ENCODE results near the gene ULK3.

DNA sequence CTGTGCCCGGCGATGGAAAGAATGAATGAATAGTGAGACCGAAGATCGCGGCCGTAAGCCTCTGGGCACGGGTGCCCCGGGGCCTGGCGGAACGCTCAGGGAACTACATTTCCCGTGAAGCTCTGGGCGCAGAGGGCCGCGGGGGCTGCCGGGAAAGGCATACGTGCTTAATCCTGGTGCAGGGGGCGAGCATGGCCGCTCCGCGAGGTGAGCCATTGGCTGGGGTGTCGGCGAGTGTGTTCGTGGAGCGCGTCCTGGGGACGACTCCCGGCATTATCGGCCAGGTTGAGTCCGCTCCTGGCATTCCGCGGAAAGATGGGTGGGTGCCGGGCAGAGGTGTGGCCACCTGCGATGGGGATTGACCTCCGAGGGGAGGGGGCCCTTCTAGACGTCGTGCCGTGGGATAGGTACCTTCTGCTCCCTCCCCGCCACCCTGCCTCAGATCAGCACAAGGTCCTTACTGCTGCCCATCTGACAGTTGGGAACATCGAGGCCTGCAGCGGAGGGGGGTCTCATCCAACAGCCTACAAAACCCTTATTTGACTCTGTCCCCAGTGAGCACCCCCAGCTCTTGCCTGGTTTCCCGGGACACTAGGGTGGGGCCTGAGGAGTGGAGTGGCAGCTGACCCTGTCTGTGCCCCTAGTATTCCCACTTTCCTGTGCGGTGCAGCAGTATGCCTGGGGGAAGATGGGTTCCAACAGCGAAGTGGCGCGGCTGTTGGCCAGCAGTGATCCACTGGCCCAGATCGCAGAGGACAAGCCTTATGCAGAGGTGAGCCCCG lies 47.1 kb upstream of the ULK3 start, which contains the start of gene MPI:
- TF ChIP-seq, protein P1, sequence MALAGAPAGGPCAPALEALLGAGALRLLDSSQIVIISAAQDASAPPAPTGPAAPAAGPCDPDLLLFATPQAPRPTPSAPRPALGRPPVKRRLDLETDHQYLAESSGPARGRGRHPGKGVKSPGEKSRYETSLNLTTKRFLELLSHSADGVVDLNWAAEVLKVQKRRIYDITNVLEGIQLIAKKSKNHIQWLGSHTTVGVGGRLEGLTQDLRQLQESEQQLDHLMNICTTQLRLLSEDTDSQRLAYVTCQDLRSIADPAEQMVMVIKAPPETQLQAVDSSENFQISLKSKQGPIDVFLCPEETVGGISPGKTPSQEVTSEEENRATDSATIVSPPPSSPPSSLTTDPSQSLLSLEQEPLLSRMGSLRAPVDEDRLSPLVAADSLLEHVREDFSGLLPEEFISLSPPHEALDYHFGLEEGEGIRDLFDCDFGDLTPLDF (CRISPR knock-in tag; IDR thresholded peaks at IDR 0.05), result no peak
- TF ChIP-seq, protein P2, sequence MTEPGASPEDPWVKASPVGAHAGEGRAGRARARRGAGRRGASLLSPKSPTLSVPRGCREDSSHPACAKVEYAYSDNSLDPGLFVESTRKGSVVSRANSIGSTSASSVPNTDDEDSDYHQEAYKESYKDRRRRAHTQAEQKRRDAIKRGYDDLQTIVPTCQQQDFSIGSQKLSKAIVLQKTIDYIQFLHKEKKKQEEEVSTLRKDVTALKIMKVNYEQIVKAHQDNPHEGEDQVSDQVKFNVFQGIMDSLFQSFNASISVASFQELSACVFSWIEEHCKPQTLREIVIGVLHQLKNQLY (CRISPR knock-in tag; IDR thresholded peaks at IDR 0.05), result no peak
- TF ChIP-seq, protein P3, sequence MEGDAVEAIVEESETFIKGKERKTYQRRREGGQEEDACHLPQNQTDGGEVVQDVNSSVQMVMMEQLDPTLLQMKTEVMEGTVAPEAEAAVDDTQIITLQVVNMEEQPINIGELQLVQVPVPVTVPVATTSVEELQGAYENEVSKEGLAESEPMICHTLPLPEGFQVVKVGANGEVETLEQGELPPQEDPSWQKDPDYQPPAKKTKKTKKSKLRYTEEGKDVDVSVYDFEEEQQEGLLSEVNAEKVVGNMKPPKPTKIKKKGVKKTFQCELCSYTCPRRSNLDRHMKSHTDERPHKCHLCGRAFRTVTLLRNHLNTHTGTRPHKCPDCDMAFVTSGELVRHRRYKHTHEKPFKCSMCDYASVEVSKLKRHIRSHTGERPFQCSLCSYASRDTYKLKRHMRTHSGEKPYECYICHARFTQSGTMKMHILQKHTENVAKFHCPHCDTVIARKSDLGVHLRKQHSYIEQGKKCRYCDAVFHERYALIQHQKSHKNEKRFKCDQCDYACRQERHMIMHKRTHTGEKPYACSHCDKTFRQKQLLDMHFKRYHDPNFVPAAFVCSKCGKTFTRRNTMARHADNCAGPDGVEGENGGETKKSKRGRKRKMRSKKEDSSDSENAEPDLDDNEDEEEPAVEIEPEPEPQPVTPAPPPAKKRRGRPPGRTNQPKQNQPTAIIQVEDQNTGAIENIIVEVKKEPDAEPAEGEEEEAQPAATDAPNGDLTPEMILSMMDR (IDR thresholded peaks at IDR 0.05), result no peak
- TF ChIP-seq TP53 (CRISPR knock-in tag; IDR thresholded peaks at IDR 0.05), result 0 out of 2 replicates have a peak, but pooled peaks have one; percentile 68
- TF ChIP-seq, protein P4, sequence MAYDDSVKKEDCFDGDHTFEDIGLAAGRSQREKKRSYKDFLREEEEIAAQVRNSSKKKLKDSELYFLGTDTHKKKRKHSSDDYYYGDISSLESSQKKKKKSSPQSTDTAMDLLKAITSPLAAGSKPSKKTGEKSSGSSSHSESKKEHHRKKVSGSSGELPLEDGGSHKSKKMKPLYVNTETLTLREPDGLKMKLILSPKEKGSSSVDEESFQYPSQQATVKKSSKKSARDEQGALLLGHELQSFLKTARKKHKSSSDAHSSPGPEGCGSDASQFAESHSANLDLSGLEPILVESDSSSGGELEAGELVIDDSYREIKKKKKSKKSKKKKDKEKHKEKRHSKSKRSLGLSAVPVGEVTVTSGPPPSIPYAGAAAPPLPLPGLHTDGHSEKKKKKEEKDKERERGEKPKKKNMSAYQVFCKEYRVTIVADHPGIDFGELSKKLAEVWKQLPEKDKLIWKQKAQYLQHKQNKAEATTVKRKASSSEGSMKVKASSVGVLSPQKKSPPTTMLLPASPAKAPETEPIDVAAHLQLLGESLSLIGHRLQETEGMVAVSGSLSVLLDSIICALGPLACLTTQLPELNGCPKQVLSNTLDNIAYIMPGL (CRISPR knock-in tag; IDR thresholded peaks at IDR 0.05), result no peak
- no peak for TF ChIP-seq JUN (CRISPR knock-in tag; IDR thresholded peaks at IDR 0.05)
- TF ChIP-seq, protein P5, sequence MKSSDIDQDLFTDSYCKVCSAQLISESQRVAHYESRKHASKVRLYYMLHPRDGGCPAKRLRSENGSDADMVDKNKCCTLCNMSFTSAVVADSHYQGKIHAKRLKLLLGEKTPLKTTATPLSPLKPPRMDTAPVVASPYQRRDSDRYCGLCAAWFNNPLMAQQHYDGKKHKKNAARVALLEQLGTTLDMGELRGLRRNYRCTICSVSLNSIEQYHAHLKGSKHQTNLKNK (CRISPR knock-in tag; IDR thresholded peaks at IDR 0.05), result no peak
- TF ChIP-seq, protein P6, sequence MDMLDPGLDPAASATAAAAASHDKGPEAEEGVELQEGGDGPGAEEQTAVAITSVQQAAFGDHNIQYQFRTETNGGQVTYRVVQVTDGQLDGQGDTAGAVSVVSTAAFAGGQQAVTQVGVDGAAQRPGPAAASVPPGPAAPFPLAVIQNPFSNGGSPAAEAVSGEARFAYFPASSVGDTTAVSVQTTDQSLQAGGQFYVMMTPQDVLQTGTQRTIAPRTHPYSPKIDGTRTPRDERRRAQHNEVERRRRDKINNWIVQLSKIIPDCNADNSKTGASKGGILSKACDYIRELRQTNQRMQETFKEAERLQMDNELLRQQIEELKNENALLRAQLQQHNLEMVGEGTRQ (CRISPR knock-in tag; IDR thresholded peaks at IDR 0.05), result peak; percentile 35; the same call in 1 of the 2 replicates
- TF ChIP-seq, protein P7, sequence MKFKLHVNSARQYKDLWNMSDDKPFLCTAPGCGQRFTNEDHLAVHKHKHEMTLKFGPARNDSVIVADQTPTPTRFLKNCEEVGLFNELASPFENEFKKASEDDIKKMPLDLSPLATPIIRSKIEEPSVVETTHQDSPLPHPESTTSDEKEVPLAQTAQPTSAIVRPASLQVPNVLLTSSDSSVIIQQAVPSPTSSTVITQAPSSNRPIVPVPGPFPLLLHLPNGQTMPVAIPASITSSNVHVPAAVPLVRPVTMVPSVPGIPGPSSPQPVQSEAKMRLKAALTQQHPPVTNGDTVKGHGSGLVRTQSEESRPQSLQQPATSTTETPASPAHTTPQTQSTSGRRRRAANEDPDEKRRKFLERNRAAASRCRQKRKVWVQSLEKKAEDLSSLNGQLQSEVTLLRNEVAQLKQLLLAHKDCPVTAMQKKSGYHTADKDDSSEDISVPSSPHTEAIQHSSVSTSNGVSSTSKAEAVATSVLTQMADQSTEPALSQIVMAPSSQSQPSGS (CRISPR knock-in tag; IDR thresholded peaks at IDR 0.05; ENCODE audit: borderline replicate concordance, low read depth), result no peak
- no peak for TF ChIP-seq MXD4 (CRISPR knock-in tag; IDR thresholded peaks at IDR 0.05; ENCODE audit: borderline replicate concordance)

Data from WTC11 (cell line).